ENCODE results near the gene ANKS3. TPM values are rescaled to one million over a fixed set of nuclear protein-coding genes. Genes with fewer than 3 reads are reported as not detected.

Gene ANKS3
- total RNA-seq, 1 donor from 2014 or later, result 25.8 TPM

DNA sequence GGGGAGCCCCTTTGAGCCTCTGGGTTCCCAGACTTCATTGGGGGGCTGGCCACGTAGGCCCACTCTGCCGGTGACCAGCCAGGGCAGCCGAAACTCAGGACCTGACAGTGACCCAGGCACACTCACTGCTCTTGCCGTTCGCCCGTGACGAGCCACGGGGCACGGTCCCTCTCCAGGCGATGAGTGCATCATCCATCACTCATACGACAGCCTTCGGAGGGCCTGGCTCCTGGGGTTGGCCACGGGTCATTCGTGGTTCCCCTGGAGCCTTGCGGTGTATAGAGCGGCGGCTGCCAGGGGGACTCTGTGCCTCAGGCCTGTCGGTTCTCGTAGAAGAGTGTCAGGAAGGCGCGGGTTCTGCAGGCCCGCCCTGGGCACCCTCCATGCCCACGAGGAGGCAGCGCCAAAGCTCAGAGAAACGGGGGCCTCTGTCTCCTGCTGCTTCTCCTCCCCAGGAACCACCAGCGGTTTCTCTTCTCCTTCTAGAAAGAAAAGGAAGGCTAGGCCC is 51.9 kb downstream of the ANKS3 start:
- H3K27me3 Mint-ChIP-seq (ENCODE audit: insufficient read depth), result no peaks in the 10 kb centered on the region
- peaks cover 11% of the 10 kb centered on the region for H3K4me1 Mint-ChIP-seq (ENCODE audit: low read depth)
- H3K36me3 Mint-ChIP-seq (ENCODE audit: low read depth), result peaks cover 13% of the 10 kb centered on the region
- H3K27ac Mint-ChIP-seq, result no peak overlapping the region
- H3K4me3 Mint-ChIP-seq, result no peak overlapping the region
- intact Hi-C loops (cut with micrococcal nuclease), result no loop called here
- no peak for DNase-seq (ENCODE audit: low spot score)
- H3K9me3 Mint-ChIP-seq, result no peaks in the 10 kb centered on the region

DNA sequence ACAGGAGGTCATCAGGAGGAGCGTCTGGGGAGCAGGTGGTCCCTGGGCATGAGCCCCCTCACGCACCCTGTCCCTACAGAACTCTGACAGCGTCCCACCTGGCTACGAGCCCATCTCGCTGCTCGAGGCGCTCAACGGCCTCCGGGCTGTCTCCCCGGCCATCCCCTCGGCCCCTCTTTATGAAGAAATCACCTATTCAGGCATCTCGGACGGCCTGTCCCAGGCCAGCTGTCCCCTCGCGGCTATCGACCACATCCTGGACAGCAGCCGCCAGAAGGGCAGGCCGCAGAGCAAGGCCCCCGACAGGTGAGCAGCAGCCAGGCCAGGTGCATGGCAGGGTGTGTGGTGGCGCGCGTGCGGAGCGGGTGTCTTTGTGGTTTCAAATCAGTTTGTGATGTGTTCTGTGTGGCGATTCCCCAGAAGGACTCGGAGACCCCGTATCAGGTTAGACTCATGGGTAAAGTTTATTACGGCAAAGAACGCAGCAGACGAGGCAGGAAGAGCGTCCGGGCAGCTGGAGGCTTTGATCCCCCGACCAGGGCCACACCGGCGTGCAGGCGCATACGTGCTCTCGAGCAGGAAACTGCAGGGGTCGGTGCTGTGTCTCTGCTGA is 52.5 kb downstream of the ANKS3 start:
- Mint-ChIP-seq H3K4me1 (ENCODE audit: low read depth) (peaks cover 17% of the 10 kb centered on the region), H3K27me3 (ENCODE audit: insufficient read depth) (no peaks in the 10 kb centered on the region), H3K27ac (no peak overlapping the region), H3K36me3 (ENCODE audit: low read depth) (peaks cover 13% of the 10 kb centered on the region), H3K4me3 (no peak overlapping the region), H3K9me3 (no peaks in the 10 kb centered on the region)
- no peak for DNase-seq (ENCODE audit: low spot score)
- intact Hi-C loops (cut with micrococcal nuclease), result no loop called here

GRCh38 chr16:4680673-4681470 is 53.2 kb downstream of the ANKS3 start:
- no peak overlapping the region for H3K4me3 Mint-ChIP-seq
- no peaks in the 10 kb centered on the region for H3K9me3 Mint-ChIP-seq
- intact Hi-C loops (cut with micrococcal nuclease), result no loop called here
- H3K36me3 Mint-ChIP-seq (ENCODE audit: low read depth), result peaks cover 13% of the 10 kb centered on the region
- peak overlapping the region; percentile 48 for H3K27ac Mint-ChIP-seq
- H3K4me1 Mint-ChIP-seq (ENCODE audit: low read depth), result peaks cover 24% of the 10 kb centered on the region
- DNase-seq (ENCODE audit: low spot score), result no peak
- H3K27me3 Mint-ChIP-seq (ENCODE audit: insufficient read depth), result no peaks in the 10 kb centered on the region

- H3K4me3 Mint-ChIP-seq, result no peak overlapping the region
- no peak for DNase-seq (ENCODE audit: low spot score)
- peaks cover 12% of the 10 kb centered on the region for H3K36me3 Mint-ChIP-seq (ENCODE audit: low read depth)
- H3K9me3 Mint-ChIP-seq, result no peaks in the 10 kb centered on the region
- peaks cover 30% of the 10 kb centered on the region for H3K4me1 Mint-ChIP-seq (ENCODE audit: low read depth)
- no peak overlapping the region for H3K27ac Mint-ChIP-seq
- no peaks in the 10 kb centered on the region for H3K27me3 Mint-ChIP-seq (ENCODE audit: insufficient read depth)
- intact Hi-C loops (cut with micrococcal nuclease), result loop anchor here (5.0 kb wide), 1 partner anchor 52 kb away; the partner anchor contains the start of genes ANKS3 and DNAAF8
Observed at GRCh38 chr16:4679850-4680636, 54.0 kb downstream of the ANKS3 start.

GRCh38 chr16:4679156-4679849 is 54.8 kb downstream of the ANKS3 start:
- intact Hi-C loops (cut with micrococcal nuclease), result loop anchor here (5.0 kb wide), 1 partner anchor 53 kb away; the partner anchor contains the start of genes ANKS3 and DNAAF8
- H3K27me3 Mint-ChIP-seq (ENCODE audit: insufficient read depth), result no peaks in the 10 kb centered on the region
- H3K9me3 Mint-ChIP-seq, result no peaks in the 10 kb centered on the region
- H3K36me3 Mint-ChIP-seq (ENCODE audit: low read depth), result peaks cover 8% of the 10 kb centered on the region
- peaks cover 30% of the 10 kb centered on the region for H3K4me1 Mint-ChIP-seq (ENCODE audit: low read depth)
- H3K4me3 Mint-ChIP-seq, result no peak overlapping the region
- no peak for DNase-seq (ENCODE audit: low spot score)
- peak overlapping the region; percentile 26 for H3K27ac Mint-ChIP-seq

- peak overlapping the region; percentile 87 for H3K27ac Mint-ChIP-seq
- no peaks in the 10 kb centered on the region for H3K9me3 Mint-ChIP-seq
- H3K4me1 Mint-ChIP-seq (ENCODE audit: low read depth), result peaks cover 30% of the 10 kb centered on the region
- H3K4me3 Mint-ChIP-seq, result no peak overlapping the region
- DNase-seq (ENCODE audit: low spot score), result no peak
- intact Hi-C loops (cut with micrococcal nuclease), result loop anchor here (5.0 kb wide), 1 partner anchor 54 kb away; the partner anchor contains the start of genes ANKS3 and DNAAF8
- H3K36me3 Mint-ChIP-seq (ENCODE audit: low read depth), result peaks cover 10% of the 10 kb centered on the region
- no peaks in the 10 kb centered on the region for H3K27me3 Mint-ChIP-seq (ENCODE audit: insufficient read depth)
Observed at GRCh38 chr16:4678596-4678995, 55.5 kb downstream of the ANKS3 start.

DNA sequence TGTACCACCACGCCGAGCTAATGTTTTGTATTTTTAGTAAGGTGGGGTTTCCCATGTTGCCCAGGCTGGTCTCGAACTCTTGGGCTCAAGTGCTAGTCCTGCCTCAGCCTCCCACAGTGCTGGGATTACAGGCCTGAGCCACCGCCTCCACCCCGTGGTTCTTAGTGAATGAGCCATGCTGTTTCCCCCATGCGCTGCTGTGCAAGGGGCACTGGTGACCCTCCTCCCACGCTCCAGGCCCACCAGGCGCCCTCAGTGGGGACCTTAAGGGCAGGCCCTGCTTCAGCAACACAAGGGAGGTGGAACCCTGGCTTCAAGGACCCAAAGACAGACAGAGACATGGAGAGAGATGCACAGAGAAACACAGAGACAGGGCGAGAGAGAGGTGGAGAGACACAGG is 56.1 kb downstream of the ANKS3 start:
- Mint-ChIP-seq H3K27me3 (ENCODE audit: insufficient read depth) (no peaks in the 10 kb centered on the region), H3K4me3 (no peak overlapping the region), H3K27ac (peak overlapping the region; percentile 87), H3K36me3 (ENCODE audit: low read depth) (peaks cover 12% of the 10 kb centered on the region), H3K4me1 (ENCODE audit: low read depth) (peaks cover 30% of the 10 kb centered on the region), H3K9me3 (no peaks in the 10 kb centered on the region)
- intact Hi-C loops (cut with micrococcal nuclease), result loop anchor here (2.0 to 5.0 kb wide), 2 partner anchors 17 to 54 kb away; partner anchors contain the start of genes ANKS3 and DNAAF8
- DNase-seq (ENCODE audit: low spot score), result no peak

DNA sequence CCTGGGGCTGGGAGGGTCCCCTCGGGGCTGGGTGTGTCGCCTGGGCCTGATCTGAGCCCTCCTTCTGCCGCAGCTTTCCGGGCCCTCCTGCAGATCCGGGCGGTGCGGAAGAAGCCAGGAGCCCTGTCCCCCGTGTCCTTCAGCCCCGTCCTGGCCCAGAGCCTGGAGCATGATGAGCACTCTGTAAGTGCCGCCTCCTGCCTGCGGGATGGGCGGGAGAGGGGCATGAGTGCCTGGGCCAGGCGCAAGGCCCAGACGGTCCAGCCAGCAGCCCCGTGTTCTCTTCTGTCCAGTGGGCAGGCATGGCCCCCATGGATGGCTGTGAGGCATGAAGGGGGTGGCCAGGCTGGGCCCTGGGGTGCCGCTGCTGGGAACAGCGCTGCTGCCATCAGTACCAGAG is 56.7 kb downstream of the ANKS3 start:
- Mint-ChIP-seq H3K9me3 (no peaks in the 10 kb centered on the region), H3K27me3 (ENCODE audit: insufficient read depth) (no peaks in the 10 kb centered on the region), H3K4me1 (ENCODE audit: low read depth) (peaks cover 30% of the 10 kb centered on the region), H3K4me3 (no peak overlapping the region), H3K36me3 (ENCODE audit: low read depth) (peaks cover 12% of the 10 kb centered on the region), H3K27ac (no peak overlapping the region)
- no peak for DNase-seq (ENCODE audit: low spot score)
- intact Hi-C loops (cut with micrococcal nuclease), result loop anchor here (2.0 to 5.0 kb wide), 2 partner anchors 17 to 55 kb away; partner anchors contain the start of genes ANKS3 and DNAAF8

- Mint-ChIP-seq H3K36me3 (ENCODE audit: low read depth) (peaks cover 14% of the 10 kb centered on the region), H3K4me3 (peak overlapping the region; percentile 73), H3K27ac (peak overlapping the region; percentile 93), H3K9me3 (no peaks in the 10 kb centered on the region), H3K27me3 (ENCODE audit: insufficient read depth) (no peaks in the 10 kb centered on the region), H3K4me1 (ENCODE audit: low read depth) (peaks cover 30% of the 10 kb centered on the region)
- intact Hi-C loops (cut with micrococcal nuclease), result loop anchor here (1.0 to 5.0 kb wide), 4 partner anchors 12 to 55 kb away; partner anchors contain the start of genes ANKS3 and DNAAF8
- DNase-seq (ENCODE audit: low spot score), result no peak
Observed at GRCh38 chr16:4676831-4677230, 57.2 kb downstream of the ANKS3 start.

GRCh38 chr16:4675864-4676786 is 57.9 kb downstream of the ANKS3 start:
- intact Hi-C loops (cut with micrococcal nuclease), result loop anchor here (1.0 to 5.0 kb wide), 4 partner anchors 11 to 56 kb away; partner anchors contain the start of genes ANKS3 and DNAAF8
- Mint-ChIP-seq H3K9me3 (no peaks in the 10 kb centered on the region), H3K4me3 (peak overlapping the region; percentile 73)

GRCh38 chr16:4674926-4675530 is 59.0 kb downstream of the ANKS3 start:
- Mint-ChIP-seq H3K9me3 (no peaks in the 10 kb centered on the region), H3K27ac (peak overlapping the region; percentile 93), H3K4me3 (peak overlapping the region; percentile 37), H3K4me1 (ENCODE audit: low read depth) (peaks cover 30% of the 10 kb centered on the region), H3K36me3 (ENCODE audit: low read depth) (peaks cover 11% of the 10 kb centered on the region), H3K27me3 (ENCODE audit: insufficient read depth) (no peaks in the 10 kb centered on the region)
- intact Hi-C loops (cut with micrococcal nuclease), result loop anchor here (5.0 kb wide), 1 partner anchor 57 kb away; the partner anchor contains the start of genes ANKS3 and DNAAF8
- no peak for DNase-seq (ENCODE audit: low spot score)

More at GRCh38 chr16:4675864-4676786, 57.9 kb downstream of the ANKS3 start:
- H3K4me1 Mint-ChIP-seq (ENCODE audit: low read depth), result peaks cover 30% of the 10 kb centered on the region
- peak; percentile 74 for DNase-seq (ENCODE audit: low spot score)
- peaks cover 11% of the 10 kb centered on the region for H3K36me3 Mint-ChIP-seq (ENCODE audit: low read depth)
- H3K27me3 Mint-ChIP-seq (ENCODE audit: insufficient read depth), result no peaks in the 10 kb centered on the region
- H3K27ac Mint-ChIP-seq, result peak overlapping the region; percentile 93

Data from activated T-helper 1 cell treated with anti-CD3 and anti-CD28 coated beads, Interleukin-12 subunit alpha, Interleukin-12 subunit beta, Interleukin-2, Interleukin-4 antibody, amounts not matched to agents 30 ng/mL and 10 ng/mL and 1 ng/mL, durations not matched to agents 14 hours and 24 hours and 36 hours (primary cell).